Lung (tissue), 12 donors: ENCODE results near the gene PLCB4. TPM values are rescaled to one million over a fixed set of nuclear protein-coding genes. Genes with fewer than 3 reads are reported as not detected.

Experiments
- ATAC-seq: fragments of 200-7000 bp; cut with Tn5 transposase; one replicate; pipeline ENCODE4 v1.9.1; 2020; ENCODE audit warnings: moderate number of reproducible peaks; ENCODE audit not compliant: insufficient read depth, low FRiP score
- DNase-seq, 3 donors: peaks; one replicate each; pipeline ENCODE4 v3.0.0-alpha.2; 2013 to 2017
- H3K27ac ChIP-seq, 2 donors: one replicate each; pipeline ENCODE4 v1.5.1; 2013; ENCODE audit warnings: mild to moderate bottlenecking in 2 of 2, moderate library complexity in 2 of 2, control low read depth in 1 of 2, inconsistent platforms in 1 of 2, low read depth in 1 of 2, low read length in 1 of 2
- H3K27me3 ChIP-seq, 3 donors: one replicate each; pipeline ENCODE4 v1.5.1; 2013; ENCODE audit warnings: low read length in 2 of 3; ENCODE audit not compliant: control insufficient read depth in 3 of 3, insufficient read depth in 3 of 3
- H3K36me3 ChIP-seq, 4 donors: one replicate each; pipeline ENCODE4 v1.5.1; 2013; ENCODE audit warnings: low read length in 4 of 4, mild to moderate bottlenecking in 1 of 4, moderate library complexity in 1 of 4; ENCODE audit not compliant: control insufficient read depth in 4 of 4, insufficient read depth in 4 of 4
- H3K4me1 ChIP-seq, 5 donors: one replicate each; pipeline ENCODE4 v1.5.1; 2013; ENCODE audit warnings: low read length in 5 of 5, mild to moderate bottlenecking in 2 of 5, moderate library complexity in 1 of 5; ENCODE audit not compliant: control insufficient read depth in 5 of 5, insufficient read depth in 5 of 5
- H3K4me3 ChIP-seq: one replicate; pipeline ENCODE4 v1.5.1; 2013; ENCODE audit warnings: mild to moderate bottlenecking, control low read depth, moderate library complexity
- H3K9ac ChIP-seq, 2 donors: one replicate each; pipeline ENCODE4 v1.5.1; 2013; ENCODE audit warnings: low read length in 2 of 2, control low read depth in 1 of 2; ENCODE audit not compliant: insufficient read depth in 1 of 2
- H3K9me3 ChIP-seq, 4 donors: one replicate each; pipeline ENCODE4 v1.5.1; 2013; ENCODE audit warnings: low read length in 3 of 4, mild to moderate bottlenecking in 1 of 4, moderate library complexity in 1 of 4; ENCODE audit not compliant: control insufficient read depth in 4 of 4, insufficient read depth in 3 of 4
- WGBS, 2 donors: extraction: QIAGEN DNeasy Blood & Tissue Kit; methylation state at CpG; one replicate each; pipeline ENCODE4 v1.1.7; 2013; 5-methylcytosine and 5-hydroxymethylcytosine counted together
- polyA plus RNA-seq, 2 donors: library from polyadenylated mRNA; stranded (reverse); fragments of 200-250 nt; gene quantifications; one replicate each; pipeline ENCODE4 v1.2.1, GENCODE V29; 2013
- total RNA-seq, 2 donors: library from RNA; depleted of rRNA in 1 of 2; stranded (reverse); fragments of >200 nt in 1 of 2; gene quantifications; one replicate each; pipeline ENCODE4 v1.2.1, GENCODE V29; 2014 to 2021
- TF ChIP-seq, protein P1 (sequence below): IDR thresholded peaks from 2 replicates; pipeline ENCODE4 v1.5.1; 2012; ENCODE audit warnings: mild to moderate bottlenecking; ENCODE audit errors: control extremely low read depth, extremely low read depth
- donor health status: control.
- donor health status: control.
- donor health status: Bipolar disorder and iron deficiency.
- donor health status: healthy.
- donor health status: DM: yes; HTN: yes; CAD: no.

The PLCB4 gene
- total and polyA plus RNA-seq, 4 donors = 2.1 to 18.6 (median 5.6) TPM

GRCh38 chr20:9070304-9070703, 1.4 kb downstream of the PLCB4 start:
- DNase-seq = no peak
- Histone ChIP-seq H3K9me3 (no peaks in the 10 kb centered on the region), H3K4me3 (no peak overlapping the region), H3K36me3 (no peaks in the 10 kb centered on the region), H3K4me1 (peaks cover 6 to 23% (median 9%) of the 10 kb centered on the region in 5 donors), H3K27me3 (no peaks in the 10 kb centered on the region), H3K27ac (no peak overlapping the region), H3K9ac (no peak overlapping the region)
- 81 to 84% methylated on average over 3 of the region's 3 CpGs for WGBS, 2 donors
- no peak for ATAC-seq
- TF ChIP-seq, protein P1, sequence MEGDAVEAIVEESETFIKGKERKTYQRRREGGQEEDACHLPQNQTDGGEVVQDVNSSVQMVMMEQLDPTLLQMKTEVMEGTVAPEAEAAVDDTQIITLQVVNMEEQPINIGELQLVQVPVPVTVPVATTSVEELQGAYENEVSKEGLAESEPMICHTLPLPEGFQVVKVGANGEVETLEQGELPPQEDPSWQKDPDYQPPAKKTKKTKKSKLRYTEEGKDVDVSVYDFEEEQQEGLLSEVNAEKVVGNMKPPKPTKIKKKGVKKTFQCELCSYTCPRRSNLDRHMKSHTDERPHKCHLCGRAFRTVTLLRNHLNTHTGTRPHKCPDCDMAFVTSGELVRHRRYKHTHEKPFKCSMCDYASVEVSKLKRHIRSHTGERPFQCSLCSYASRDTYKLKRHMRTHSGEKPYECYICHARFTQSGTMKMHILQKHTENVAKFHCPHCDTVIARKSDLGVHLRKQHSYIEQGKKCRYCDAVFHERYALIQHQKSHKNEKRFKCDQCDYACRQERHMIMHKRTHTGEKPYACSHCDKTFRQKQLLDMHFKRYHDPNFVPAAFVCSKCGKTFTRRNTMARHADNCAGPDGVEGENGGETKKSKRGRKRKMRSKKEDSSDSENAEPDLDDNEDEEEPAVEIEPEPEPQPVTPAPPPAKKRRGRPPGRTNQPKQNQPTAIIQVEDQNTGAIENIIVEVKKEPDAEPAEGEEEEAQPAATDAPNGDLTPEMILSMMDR = no peak

GRCh38 chr20:9071976-9072726, 3.3 kb downstream of the PLCB4 start:
- Histone ChIP-seq H3K4me1 (peaks cover 6 to 27% (median 9%) of the 10 kb centered on the region in 5 donors), H3K27ac (no peak overlapping the region), H3K36me3 (no peaks in the 10 kb centered on the region), H3K27me3 (no peaks in the 10 kb centered on the region), H3K9me3 (no peaks in the 10 kb centered on the region), H3K4me3 (no peak overlapping the region), H3K9ac (no peak overlapping the region)
- WGBS, 2 donors = 55 to 60% methylated on average over 2 of the region's 2 CpGs
- DNase-seq (no peak), ATAC-seq (no peak)
- TF ChIP-seq, protein P1 = no peak

- no peak for ATAC-seq
- Histone ChIP-seq H3K9ac (no peak overlapping the region), H3K27me3 (no peaks in the 10 kb centered on the region), H3K4me3 (no peak overlapping the region), H3K4me1 (peaks cover 5 to 29% (median 6%) of the 10 kb centered on the region in 5 donors), H3K36me3 (no peaks in the 10 kb centered on the region), H3K9me3 (no peaks in the 10 kb centered on the region), H3K27ac (peak overlapping the region in 1 of 2 donors; percentile 34)
- DNase-seq = no peak
- 51 to 52% methylated on average over 3 of the region's 3 CpGs for WGBS, 2 donors
- TF ChIP-seq, protein P1 = no peak
These were observed 4.1 kb downstream of the PLCB4 start for GRCh38 chr20:9072861-9073500.
